ENCODE measurements around the gene SPHK2.

SPHK2 gene

GRCh38 chr19:48637449-48637947, 18.2 kb downstream of the SPHK2 start (continued):
- TF ChIP-seq ZBTB26 (tag by site-specific recombination; optimal IDR thresholded peaks at IDR 0.05), result peak; percentile 96
- 0 out of 2 replicates have a peak, but pooled peaks have one; percentile 12 for TF ChIP-seq BCL11A (tag by site-specific recombination; IDR thresholded peaks at IDR 0.05; ENCODE audit: low read depth)
- no peak for TF ChIP-seq HOXA7 (CRISPR knock-in tag; IDR thresholded peaks at IDR 0.05; ENCODE audit: borderline replicate concordance)
- TF ChIP-seq ZNF214 (tag by site-specific recombination; IDR thresholded peaks at IDR 0.05; ENCODE audit: borderline replicate concordance), result no peak
- peak; percentile 1; the same call in 1 of the 2 replicates for TF ChIP-seq ZNF362 (tag by site-specific recombination; IDR thresholded peaks at IDR 0.05)
- TF ChIP-seq KLF1 (tag by site-specific recombination; IDR thresholded peaks at IDR 0.05), result no peak; the same call in 1 of the 2 replicates
- no peak for TF ChIP-seq ZNF530 (tag by site-specific recombination; IDR thresholded peaks at IDR 0.05; ENCODE audit: low read depth)
- TF ChIP-seq PRDM4 (tag by site-specific recombination; IDR thresholded peaks at IDR 0.05), result 0 out of 2 replicates have a peak, but pooled peaks have one; percentile 36
- no peak; the same call in 1 of the 2 replicates for TF ChIP-seq KLF7 (tag by site-specific recombination; IDR thresholded peaks at IDR 0.05; ENCODE audit: borderline replicate concordance)
- TF ChIP-seq GLIS2 (tag by site-specific recombination; IDR thresholded peaks at IDR 0.05), result peak; percentile 100
- TF ChIP-seq PRDM1 (tag by site-specific recombination; IDR thresholded peaks at IDR 0.05), result no peak
- TF ChIP-seq ZNF112 (tag by site-specific recombination; IDR thresholded peaks at IDR 0.05), result no peak
- TF ChIP-seq ZBTB10 (tag by site-specific recombination; IDR thresholded peaks at IDR 0.05), result peak; percentile 99
- no peak for TF ChIP-seq ZNF404 (tag by site-specific recombination; IDR thresholded peaks at IDR 0.05)
- TF ChIP-seq ZXDB (tag by site-specific recombination; IDR thresholded peaks at IDR 0.05), result peak; percentile 61
- peak; percentile 38; the same call in 1 of the 2 replicates for TF ChIP-seq PRDM10 (tag by site-specific recombination; IDR thresholded peaks at IDR 0.05)
- no peak for TF ChIP-seq TCF7L2 (IDR thresholded peaks at IDR 0.05; ENCODE audit: borderline replicate concordance, low read depth, low read length)
- TF ChIP-seq ZNF747 (tag by site-specific recombination; IDR thresholded peaks at IDR 0.05), result no peak
- TF ChIP-seq ZNF549 (tag by site-specific recombination; IDR thresholded peaks at IDR 0.05), result no peak
- TF ChIP-seq ZNF785 (tag by site-specific recombination; IDR thresholded peaks at IDR 0.05), result no peak
- no peak for TF ChIP-seq IKZF3 (tag by site-specific recombination; IDR thresholded peaks at IDR 0.05)
- no peak for TF ChIP-seq REPIN1 (tag by site-specific recombination; IDR thresholded peaks at IDR 0.05; ENCODE audit: low read depth)
- TF ChIP-seq WT1 (tag by site-specific recombination; IDR thresholded peaks at IDR 0.05), result peak; percentile 38; the same call in 1 of the 2 replicates
- peak; percentile 97 for TF ChIP-seq ZNF341 (tag by site-specific recombination; IDR thresholded peaks at IDR 0.05; ENCODE audit: low read depth)
- no peak for TF ChIP-seq MYNN (tag by site-specific recombination; IDR thresholded peaks at IDR 0.05; ENCODE audit: borderline replicate concordance)
- TF ChIP-seq ZNF561 (tag by site-specific recombination; IDR thresholded peaks at IDR 0.05; ENCODE audit: borderline replicate concordance), result peak; percentile 94
- TF ChIP-seq ZBTB8A (tag by site-specific recombination; IDR thresholded peaks at IDR 0.05), result peak; percentile 100
- no peak for TF ChIP-seq ZNF311 (tag by site-specific recombination; IDR thresholded peaks at IDR 0.05; ENCODE audit: borderline replicate concordance)

All from HEK293 (cell line).